Erythroblast (primary cell): ENCODE measurements around the gene PITRM1.

Experiments used
- DNase-seq, 2 experiments: peaks; one replicate each; lab custom pipeline; 2025; lab: John Stamatoyannopoulos, UW
- GATA1 ChIP-seq: IDR thresholded peaks from 2 replicates; pipeline ENCODE4 v1.6.1; 2011; ENCODE audit warnings: low read depth, mild to moderate bottlenecking, control low read depth, low read length, moderate library complexity
- POLR2A ChIP-seq: IDR thresholded peaks from 2 replicates; pipeline ENCODE4 v1.6.1; 2011; ENCODE audit warnings: mild to moderate bottlenecking, low read length

Gene PITRM1

DNA sequence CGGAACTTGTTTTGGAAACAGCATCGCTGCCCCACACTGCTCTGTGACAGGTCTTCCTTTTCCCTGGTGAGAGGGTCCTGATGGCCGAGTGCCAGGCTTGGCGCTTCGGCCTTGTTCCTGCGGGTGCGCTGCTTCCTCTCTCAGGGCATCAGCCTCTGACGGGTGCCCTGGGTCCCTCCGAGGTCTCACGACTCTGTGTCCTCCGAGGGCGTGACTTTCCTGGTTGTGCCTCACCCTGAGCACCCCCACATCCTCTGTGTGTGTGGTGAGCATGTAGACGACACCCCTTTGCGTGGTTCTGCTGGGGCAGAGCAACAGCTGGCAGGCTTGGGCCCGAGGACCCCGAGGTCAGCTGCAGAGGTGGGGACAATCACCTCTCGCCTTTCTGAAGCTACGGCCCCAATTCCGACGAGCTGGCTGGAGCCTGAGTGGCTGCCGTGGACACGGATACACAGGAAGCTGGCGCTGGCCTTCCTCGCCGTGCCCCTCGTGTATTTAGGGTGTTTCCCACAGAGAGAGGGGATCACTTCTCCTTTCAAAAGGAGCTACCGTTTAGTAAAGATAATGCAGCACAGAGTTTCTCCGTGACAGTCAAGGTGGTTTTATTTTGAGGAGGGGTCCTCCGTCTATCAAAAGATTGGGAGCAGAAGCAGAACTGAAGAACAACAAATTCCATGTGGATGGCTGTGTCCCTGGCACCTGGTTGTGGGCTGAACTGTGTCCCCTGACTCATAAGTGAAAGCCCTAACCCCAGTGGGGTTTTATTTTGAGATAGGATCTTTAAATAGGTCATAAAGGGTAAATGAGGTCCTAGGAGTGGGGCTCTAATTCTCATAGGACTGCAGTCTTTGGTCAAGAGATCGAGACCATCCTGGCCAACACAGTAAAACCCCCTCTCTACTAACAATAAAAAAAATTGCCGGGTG is 36.2 kb upstream of the PITRM1 start:
- DNase-seq = no peak
- TF ChIP-seq GATA1 (no peak), POLR2A (no peak)

GRCh38 chr10:3207351-3207750 is 34.8 kb upstream of the PITRM1 start:
- TF ChIP-seq GATA1 (no peak), POLR2A (no peak)
- no peak for DNase-seq

DNA sequence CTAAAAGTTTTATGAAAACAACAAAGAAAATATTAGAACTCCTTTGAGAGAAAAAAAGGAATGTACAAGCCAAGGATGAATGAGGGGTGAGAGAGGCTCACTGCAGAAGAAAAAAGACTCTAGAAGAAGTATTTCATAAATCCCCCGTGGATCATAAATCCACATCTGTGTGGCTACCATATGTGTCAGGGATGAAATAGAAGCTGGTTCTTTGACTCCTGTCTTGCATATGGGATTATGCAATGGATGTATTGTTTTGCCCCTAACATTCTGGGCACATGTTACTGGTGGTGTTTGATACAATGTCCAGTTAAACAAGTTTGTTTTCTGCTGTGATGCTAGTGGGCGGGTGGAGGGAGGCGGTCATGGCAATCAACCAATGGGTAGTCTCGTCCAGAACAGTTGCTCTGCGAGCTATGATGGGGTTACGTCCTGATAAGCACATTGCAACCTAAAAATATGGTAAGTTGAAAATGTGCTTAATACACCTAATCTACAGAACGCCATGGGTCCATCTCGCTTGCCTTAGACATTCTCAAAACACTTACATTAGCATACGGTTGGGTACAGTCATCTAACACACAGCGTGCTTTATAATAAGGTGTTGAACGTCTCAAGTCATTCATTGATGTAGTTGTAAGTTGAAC is 34.1 kb upstream of the PITRM1 start:
- TF ChIP-seq POLR2A = no peak
- no peak for TF ChIP-seq GATA1
- peak in 1 of 2 experiments; percentile 15 for DNase-seq

DNA sequence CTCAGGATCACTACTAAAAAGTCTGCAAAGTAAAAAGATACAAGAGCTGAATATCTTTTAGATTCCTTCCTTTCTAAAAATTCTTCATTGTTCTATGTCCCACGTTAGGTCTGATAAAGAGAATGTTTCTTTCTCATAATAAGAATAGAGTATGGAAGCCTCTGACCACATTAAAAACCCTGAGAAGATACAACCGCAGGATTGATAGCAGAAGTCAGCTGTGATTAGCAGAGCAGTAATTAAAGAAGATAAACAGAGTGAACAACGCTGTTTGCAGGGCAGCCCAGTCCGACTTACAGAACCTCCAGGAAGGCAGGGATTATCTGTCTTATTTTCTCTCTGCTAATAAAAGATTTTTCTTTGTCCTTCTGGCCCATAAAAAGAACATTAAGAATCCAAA is 31.4 kb upstream of the PITRM1 start:
- TF ChIP-seq POLR2A (no peak), GATA1 (no peak)
- DNase-seq = no peak

DNA sequence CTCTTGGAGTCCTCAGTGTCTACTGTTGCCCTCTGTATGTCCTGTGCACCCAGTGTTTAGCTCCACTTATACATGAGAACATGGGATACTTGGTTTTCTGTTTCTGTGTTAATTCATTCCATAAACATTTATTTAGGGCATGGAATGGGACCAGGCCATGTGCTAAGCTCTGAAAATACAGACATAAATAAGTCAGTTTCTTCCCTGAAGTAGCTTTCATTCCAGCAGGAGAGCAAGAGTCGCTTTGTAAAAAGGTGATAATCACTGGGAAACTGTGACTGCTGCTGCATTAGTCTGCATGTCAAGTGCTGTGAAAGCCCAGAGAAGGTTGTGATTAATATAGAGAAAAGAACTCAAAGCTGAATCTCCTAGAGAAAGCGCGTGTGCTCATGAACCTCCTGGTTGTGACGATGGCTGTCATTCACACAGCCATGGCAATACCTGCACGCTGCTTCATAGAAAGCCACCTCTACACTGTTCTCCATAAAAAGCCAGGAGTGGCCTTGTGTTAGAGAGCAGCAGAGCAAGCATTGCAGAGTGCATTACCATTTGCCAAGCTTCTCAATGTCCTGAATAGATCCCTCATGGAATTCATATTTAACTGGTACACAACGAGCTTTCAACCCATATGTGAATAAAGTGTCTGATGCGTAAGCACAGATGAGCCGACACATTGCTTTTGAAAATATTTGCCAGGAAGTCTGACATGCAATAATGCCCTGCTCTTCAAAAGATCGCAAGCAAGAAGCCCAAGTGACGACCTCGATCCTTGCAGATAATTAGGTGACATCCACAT is 30.6 kb upstream of the PITRM1 start:
- DNase-seq = no peak
- TF ChIP-seq POLR2A (no peak), GATA1 (no peak)

- no peak for DNase-seq
- TF ChIP-seq GATA1 (no peak), POLR2A (no peak)
Measured at GRCh38 chr10:3201796-3202195, 29.2 kb upstream of the PITRM1 start.

DNA sequence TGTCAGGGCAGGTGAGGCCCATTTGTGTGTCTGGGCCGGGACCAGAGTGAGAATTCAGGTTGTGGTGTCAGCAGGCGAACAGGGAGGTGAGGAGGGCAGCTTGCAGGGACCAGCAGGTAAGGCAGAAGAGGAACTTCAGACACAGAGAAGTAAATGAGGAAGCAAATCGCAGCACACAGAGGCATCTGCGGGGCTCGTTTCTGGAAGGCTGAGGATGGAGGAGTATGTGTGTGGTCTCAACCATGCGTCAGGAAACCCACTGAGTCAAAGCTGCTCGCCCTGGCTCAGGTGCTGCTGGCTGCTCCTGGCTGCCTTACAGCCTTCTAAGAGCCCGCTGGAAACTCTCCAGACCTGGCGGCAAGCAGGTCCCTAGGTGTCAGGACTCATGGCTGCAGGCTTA is 26.9 kb upstream of the PITRM1 start:
- no peak for DNase-seq
- TF ChIP-seq GATA1 (no peak), POLR2A (no peak)

DNA sequence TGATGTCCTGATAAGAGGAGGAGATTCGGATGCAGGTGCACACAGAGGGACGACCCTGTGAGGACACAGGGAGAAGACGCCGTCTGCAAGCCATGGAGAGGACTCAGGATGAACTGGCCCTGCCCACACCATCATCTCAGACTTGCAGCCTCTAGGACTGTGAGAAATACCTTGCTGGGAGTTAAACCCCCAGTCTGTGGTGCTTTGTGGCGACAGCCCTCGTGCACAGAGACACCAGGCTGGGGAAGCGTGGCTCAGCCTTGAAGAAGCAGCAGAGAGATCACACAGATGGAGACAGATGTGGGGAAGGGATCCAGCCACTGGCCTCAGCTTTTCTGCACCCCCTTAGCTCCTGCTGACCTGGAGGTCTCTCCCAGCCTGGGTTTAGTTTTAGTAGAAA is 26.3 kb upstream of the PITRM1 start:
- TF ChIP-seq GATA1 (no peak), POLR2A (no peak)

DNA sequence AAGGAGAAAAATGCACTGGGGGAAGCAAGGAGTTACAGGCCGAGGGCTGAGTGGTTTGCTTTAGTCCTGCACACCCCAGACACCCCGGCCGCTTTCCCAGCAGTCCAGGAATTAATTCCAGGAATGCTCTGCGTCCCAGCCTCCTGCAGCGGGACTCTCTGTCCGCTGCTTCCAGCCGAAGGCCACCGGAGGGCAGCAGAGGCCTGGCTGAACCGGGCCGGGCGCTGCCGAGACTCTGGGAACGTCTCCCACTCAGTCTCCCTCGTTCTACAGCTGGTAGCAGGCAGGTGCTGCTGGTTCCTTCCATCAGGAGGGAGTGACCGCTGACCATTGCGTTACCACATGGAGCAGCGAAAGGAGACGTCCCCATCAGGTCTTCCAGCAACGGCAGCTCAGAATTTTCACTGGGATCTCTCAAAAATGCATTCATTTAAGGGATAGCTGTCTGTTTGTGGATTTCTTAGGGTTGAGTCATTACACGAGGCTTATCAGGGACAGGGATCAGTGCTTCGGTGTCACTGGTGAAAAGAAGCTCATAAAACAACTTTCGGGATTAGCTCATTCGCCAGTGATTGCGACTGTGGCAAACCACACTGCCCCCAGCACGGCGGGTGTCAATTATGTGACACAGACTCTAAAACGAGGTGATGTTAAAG is 24.9 kb upstream of the PITRM1 start:
- no peak for TF ChIP-seq POLR2A
- no peak for TF ChIP-seq GATA1

More for the DNA sequence above, 26.3 kb upstream of the PITRM1 start:
- DNase-seq = no peak

DNA sequence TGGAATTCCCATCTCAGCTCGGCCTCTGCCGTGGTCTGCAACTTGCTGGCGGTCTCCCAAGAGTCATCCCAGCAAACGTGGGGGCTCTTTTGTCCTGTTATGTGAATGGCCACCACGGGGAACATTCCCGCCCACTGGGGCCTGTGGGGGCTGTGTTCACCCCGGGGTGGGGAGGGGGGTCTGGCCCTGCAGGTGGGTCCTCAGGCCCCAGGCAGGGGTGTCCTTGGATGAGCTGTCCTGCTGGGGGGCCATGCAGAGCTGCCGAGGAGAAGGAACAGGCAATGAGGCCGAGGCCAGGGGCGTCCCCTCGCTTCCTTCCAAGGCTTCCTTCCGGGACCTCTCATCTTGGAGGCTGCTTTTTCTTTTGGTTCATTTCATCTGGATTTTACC is 24.4 kb upstream of the PITRM1 start:
- DNase-seq = no peak
- TF ChIP-seq GATA1 (no peak), POLR2A (no peak)

More for the DNA sequence above, 24.9 kb upstream of the PITRM1 start:
- DNase-seq = peak; percentile 34 to 76

GRCh38 chr10:3196482-3196881 is 23.9 kb upstream of the PITRM1 start:
- TF ChIP-seq GATA1 = no peak
- DNase-seq = no peak

DNA sequence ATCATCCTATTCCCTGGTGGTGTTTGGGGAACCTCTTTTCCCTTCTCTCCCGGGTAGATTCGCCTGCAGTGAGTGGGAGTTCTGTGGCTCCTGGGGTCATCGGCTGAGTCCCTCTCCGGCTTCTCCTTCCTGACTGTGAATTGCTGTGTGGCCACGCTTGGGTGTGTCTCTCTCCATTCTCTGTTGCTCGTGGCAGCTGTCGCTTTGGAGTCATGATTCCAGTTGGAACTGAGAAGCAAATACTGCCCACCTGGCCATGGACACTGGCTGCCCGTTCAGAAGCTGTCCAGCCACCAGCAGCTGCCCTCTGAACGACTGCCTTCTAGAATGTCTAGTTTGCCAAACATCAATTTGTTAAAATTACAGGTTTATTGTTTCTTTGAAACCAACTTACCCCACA is 23.1 kb upstream of the PITRM1 start:
- no peak for DNase-seq
- TF ChIP-seq POLR2A (no peak), GATA1 (no peak)

DNA sequence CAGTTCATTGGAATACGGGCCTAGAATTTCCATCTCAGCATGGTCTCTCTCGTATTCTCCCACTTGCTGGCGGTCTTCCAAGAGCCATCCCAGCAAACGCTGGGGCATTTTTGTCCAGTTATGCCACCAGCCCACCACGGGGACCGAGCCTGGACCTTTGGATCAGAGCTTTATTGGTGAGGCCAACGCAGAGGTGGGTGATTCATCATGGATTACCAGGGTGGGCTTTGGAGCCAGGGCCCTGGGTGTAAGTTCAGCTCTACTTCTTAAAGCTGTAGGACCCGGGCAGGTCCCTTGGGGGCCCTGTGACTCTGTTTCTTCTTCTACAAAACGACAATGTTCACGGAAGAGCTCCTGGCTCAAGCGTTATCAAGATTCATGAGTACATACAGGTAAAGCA is 22.7 kb upstream of the PITRM1 start:
- no peak for TF ChIP-seq POLR2A
- TF ChIP-seq GATA1 = no peak
- no peak for DNase-seq
